Measurements from ENCODE around the gene NPIPB6. TPM values are rescaled to one million over a fixed set of nuclear protein-coding genes. Genes with fewer than 3 reads are reported as not detected.
A peak's percentile ranks its signal among the peaks of the same experiment; 100 is the strongest.

Gene NPIPB6
- total RNA-seq, 1 experiment from 2014 or later, result 0.27 TPM

DNA sequence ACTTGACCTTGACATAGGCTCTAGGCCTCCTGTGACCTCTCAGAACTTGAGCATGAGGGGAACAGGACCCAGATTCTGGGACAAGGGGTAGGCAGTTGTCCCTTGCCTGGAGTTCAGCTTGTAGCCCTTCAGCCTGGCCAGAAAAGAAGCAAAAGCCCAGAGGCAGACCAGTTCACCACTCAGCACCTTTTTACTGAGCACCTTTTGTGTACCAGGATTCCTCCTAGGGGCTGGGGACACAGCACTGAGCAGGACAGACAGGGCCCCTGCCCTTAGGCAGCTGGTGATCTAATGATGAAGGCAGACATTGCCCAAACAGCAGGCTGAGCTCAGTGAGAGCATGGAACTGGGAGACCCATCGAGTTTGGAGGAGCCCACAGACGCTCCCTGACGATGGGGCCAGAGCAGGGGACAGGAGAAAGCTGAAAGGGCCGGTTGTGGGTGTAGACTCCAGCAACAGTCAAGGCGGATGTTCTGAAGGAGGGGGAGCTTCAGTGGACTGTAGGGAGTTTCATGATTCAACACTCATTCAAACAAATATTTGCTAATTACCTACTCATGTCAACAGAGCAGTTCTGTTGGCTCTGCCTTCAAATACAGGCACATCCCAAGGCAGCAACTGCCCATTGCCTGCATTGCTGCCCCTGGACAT, 38.9 kb downstream of the NPIPB6 start:
- DNase-seq (ENCODE audit: low read depth), result no peak

DNA sequence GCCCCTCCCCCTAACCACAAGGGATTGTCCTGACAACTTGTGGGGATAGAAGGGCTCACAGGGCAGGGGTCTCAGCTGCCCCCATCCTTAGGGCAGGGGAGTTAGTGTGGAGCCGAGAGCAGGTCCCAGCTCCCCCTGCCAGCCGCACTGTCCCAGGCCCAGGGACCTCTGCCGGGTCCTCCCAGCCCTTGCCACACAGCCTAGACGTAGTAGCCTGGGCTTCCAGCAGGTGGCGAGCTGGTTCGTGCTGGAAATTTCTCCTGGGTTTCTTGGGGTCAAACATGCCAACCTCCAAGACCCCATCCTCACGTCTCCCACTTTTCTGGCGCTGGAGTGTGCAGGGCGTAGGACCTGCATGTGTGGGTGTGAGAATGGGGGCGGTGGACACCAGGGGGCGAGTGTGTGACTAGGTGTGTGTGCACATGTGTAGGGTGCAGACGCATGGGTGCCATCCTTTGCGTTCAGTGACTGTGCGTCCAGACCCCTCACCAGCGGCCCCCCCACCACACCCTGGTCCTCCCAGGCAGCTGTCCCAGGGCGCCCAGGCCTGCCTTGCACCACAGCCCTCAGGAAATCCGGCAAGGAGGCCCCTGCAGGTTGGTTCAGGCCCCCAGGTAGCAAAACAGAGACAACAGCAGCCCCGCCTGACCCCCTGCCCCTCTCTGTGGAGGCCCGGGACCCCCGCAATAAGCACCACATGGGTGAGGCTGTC, 41.5 kb downstream of the NPIPB6 start:
- peak; percentile 23 for DNase-seq (ENCODE audit: low read depth)

DNA sequence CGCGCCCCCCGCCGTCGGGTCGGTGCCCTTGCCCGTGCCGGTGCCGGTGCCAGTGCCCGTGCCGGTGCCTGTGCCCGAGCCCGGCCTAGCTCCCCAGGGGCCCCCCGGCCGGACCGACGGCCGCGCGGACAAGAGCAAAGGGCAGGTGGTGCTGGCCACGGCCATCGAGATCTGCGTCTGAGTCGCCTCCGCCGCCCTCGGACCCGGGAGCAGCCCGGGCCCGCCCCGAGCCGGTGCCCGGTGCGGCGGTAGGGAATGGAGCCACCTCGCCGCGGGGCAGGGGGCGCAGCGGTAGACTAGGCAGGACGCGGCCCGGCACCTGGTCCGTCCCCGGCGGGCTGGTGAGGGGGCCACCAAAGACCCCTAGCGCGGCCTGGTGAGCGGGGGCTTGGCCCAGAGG, 42.6 kb downstream of the NPIPB6 start:
- DNase-seq (ENCODE audit: low read depth), result no peak

DNA sequence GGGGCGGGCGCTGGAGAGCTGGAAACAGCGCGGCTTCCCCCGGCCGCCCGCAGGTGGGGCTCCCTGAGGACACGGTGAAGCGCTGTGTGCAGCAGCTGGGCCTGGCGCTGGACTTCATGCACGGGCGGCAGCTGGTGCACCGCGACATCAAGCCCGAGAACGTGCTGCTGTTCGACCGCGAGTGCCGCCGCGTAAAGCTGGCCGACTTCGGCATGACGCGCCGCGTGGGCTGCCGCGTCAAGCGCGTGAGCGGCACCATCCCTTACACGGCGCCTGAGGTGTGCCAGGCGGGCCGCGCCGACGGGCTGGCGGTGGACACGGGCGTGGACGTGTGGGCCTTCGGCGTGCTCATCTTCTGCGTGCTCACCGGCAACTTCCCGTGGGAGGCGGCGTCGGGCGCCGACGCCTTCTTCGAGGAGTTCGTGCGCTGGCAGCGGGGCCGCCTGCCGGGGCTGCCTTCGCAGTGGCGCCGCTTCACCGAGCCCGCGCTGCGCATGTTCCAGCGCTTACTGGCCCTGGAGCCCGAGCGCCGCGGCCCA, 43.2 kb downstream of the NPIPB6 start:
- DNase-seq (ENCODE audit: low read depth), result no peak

DNA sequence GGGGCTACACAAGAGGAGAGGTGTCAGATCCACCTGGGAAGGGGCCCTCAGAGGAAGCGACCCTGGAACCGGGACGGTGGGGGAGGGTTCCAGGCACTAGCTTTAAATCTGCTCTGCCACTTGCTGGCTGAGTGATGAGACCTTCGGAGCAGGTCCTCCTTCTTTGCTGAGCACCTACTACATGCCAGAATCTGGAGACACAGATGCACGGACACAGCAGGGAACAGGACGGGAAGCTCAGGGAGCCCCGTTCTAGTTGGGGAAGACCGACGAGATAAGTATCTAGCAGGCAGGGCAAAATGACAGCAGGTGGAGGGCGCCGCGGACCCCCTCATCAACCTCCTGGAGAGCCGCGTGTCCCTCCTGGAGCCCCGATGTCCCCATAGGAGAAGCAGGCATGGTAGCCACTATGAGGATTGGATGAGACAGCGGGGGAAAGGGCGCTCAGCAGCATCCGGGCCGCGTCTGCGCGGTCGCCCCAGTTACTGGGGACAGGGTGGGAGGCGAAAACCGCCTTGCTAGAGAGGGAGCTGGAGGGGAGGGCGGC, 43.8 kb downstream of the NPIPB6 start:
- DNase-seq (ENCODE audit: low read depth), result no peak

DNA sequence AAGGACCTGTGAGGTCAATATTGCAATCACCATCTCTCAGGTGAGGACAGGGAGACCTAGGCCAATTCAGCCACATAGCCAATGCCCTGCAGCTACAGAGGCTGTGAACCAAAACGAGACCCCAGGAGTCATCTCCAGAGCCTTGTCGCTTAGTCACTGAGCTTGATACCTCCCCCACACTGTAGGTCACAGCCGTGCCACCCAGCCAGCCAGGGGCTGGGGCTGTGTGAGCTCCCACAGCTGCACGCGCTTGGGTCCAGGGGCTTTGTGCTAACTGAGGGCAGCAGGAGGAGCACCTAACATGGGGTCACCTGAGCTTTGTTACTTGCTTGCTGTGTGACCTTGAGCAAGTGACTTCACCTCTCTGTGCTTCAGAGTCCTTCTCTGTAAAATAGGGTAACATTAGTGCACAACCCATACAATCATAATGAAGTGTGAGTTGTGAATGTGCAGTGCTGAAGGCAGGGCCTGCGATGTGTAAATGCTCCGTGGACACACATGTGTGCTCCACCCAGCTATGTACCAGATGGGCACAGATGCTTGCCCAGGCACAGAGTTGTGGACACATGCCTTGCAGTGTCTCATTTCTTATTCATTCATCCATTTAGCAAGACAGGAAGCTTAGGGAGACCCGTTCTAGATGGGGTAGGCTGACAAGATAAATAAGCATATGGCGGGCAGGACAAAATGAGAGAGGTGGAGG, 45.1 kb downstream of the NPIPB6 start:
- DNase-seq (ENCODE audit: low read depth), result no peak

DNA sequence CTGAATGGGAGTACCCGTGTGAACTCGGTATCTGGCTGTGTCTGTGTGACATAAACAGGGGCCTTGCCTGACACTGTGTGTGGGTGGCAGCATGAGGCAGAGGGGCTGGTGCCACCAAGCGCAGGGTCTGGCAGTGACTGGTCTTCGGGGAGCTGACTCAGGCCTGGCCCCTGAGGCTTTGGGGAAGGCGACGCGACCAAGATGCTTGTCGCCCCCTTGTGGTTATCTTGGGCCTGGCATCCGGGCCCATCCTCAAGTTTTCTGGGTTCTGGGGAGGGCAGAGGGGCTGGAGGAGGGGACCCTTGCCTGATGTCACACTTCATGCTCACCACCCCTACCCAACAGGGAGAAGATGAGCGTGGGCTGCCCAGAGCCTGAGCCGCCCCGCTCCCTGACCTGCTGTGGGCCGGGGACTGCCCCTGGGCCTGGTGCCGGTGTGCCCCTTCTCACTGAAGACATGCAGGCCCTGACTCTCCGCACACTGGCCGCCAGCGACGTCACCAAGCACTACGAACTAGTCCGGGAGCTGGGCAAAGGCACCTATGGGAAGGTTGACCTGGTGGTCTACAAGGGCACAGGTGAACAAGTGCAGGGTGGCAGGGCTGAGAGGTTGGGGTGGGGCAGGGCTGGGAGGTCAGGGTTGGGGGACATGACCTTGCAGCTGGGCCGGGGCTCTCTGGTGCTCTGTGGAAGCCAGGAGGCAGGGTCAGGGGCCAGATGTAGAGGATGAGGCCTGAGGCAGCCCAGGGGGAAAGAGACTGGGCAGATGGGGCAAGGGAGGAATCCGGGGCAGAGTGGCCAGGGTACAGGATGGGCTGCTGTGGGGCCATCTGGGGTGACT, 46.0 kb downstream of the NPIPB6 start:
- peak; percentile 31 for DNase-seq (ENCODE audit: low read depth)

DNA sequence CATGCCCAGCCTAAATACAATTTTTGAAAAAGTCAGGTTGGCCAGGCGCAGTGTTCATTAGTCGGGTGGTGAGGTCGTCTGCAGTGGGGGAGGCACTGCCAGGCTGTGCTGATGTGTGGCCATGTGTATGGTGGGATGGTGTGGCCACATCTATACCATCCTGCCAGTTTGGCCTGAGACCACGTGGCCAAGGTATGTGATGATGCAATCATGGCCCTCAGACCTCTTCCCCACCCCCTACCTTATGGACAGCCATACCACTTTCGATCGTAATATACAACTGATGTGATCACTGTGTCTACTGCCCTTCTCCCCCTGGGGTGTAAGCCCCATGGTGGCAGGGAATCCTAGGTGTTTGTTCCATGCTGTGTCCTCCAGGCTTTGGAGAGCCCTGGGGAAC, 47.3 kb downstream of the NPIPB6 start:
- no peak for DNase-seq (ENCODE audit: low read depth)

DNA sequence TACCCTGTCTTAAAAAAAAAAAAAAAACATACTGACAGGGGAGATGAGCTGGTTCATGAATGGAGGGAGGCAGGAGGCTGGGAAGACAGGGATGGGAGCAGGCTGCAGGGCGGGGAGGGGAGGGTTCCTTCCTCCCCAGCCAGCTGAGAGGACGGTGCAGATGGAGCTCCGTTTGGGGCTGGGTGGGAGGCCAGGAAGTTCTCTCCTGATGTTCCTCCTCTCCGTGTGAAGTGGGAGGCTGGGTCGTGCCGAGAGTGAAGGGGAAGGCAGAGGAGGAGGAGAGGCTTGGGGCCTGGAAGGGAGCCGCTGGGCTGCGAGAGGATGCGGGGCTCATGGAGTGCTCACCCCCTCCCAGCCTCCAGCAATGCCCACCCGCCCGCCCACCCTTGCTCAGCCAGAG, 49.7 kb downstream of the NPIPB6 start:
- no peak for DNase-seq (ENCODE audit: low read depth)

DNA sequence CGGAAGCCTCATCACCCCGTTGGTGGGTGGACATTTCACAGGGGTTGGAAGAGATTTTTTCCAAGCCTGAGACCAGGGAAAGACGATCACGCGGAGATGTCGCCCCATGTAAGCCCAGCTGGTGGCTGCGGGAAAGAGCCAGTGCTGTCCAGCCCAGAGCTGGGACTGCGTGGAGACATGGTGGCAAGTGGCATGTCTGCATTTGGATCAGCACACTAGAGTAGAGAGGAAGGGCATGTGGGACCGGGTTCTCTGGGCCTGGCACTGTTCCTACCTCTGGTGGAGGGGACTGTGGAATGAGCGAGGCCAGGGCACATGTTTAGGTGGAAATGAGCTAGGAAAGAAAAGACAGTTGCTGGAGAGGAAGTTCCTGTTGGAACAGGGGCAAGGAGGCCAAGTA, 51.0 kb downstream of the NPIPB6 start:
- no peak for DNase-seq (ENCODE audit: low read depth)

DNA sequence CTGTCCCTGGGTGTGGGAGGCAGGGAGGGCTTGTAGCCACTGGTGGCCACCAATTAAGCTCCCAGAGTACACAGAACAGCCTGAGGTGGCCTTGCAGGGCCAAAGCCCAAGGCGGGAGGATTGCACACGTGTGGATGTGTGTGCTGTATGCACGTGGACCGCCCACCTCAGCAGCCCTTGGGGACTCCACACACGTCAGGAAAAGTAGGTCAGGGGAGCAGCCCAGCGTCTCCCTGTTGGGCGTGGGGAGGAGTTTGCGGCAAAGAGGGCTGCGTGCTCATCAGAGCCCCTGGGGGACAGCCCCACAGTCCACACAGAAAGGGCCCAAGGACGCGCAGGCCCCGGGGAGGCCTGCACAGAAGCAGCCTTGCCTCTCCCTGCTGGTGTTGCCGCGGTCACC, 51.4 kb downstream of the NPIPB6 start:
- DNase-seq (ENCODE audit: low read depth), result no peak

DNA sequence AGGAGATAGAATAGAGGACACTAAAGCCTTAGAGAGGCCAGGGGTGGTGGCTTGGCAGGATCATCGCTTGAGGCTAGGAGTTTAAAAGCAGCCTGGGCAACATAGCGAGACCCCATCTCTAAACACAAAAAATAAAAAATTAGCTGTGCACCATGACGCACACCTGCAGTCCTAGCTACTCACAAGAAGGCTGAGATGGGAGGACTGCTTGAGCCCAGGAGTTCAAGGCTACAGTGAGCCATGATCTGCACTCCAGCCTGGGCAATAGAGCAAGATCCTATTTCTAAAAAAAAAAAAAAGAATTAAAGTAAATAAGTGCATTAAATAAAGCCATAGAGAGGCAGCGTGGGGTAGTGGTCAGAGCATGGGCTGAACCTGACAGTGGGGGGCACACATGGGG, 51.9 kb downstream of the NPIPB6 start:
- no peak for DNase-seq (ENCODE audit: low read depth)

DNA sequence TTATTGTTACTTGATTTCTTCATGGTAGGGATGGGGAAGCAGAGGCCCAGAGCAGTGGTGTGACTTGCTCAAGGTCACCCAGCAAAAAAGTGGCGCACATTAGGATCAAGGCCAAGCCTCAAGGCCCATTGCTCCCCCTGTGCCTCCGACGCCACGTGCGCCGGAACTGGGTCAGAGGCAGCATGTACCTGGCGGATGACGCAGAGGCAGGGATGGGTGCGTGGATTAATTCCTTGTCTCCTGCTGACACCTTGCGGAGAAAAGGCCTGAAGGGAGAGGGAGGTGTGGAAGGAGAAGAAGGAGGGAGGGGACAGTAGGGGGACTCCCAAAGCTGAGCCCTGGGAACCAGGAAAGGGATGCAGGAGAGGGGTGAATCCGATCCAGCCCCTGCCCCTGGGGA, 52.5 kb downstream of the NPIPB6 start:
- DNase-seq (ENCODE audit: low read depth), result no peak

DNA sequence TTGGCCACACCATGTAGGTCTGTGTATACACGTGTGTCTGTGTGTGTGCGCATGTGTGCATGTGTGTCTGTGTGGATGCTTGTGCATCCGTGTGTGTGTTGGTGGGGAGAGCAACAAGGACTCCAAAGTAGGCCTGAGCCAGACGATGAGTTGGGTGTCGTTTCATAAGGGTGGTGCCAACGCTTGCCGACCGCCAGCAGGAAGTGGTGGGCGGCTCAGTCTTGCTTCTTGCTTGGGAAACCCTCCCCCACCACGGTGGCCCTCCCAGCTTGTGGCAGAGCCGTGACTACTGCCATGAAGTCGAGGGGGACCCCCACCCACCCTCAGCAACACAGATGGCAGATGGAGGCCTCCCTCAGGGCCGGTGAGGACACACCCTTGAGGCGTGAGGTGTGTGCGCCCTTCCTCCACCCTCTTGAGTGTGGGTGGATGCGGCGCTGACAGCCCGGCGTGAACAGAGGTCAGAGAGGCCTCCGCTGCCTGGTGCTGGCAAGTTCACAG, 53.4 kb downstream of the NPIPB6 start:
- DNase-seq (ENCODE audit: low read depth), result no peak

DNA sequence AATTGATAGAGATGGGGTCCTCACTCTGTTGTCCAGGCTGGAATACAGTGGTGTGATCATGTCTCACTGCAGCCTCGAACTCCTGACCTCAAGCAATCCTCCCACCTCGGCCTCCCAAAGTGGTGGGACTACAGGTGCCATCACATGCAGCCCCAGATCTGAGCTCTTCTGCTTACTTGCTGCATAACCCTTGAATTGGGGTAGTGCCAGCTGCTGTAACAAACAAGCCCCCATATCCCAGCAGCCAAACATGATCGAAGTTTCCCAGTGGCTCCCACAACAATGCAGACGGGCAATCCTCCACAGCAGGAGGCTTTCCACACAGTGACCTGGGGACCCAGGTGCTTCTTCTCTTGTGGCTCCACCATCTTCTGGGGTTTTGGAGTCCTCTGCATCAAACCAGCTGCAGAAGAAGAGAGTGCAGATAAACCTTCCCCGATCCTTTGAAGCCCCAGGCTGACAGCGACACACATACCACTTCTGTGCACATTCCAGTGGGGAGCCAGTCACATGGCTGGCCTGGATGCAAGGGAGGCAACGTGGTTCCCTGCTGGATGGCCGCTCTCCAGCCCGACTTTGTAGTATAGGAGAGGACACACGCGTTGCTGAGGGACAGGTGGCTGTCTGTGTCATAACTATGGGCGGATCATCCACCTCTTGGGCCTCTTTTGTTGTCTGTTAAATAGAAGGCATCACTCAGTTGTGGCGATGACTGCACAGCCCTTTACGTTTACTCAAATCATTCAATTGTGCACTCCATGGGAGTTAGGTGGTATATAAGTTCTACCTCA, 54.3 kb downstream of the NPIPB6 start:
- no peak for DNase-seq (ENCODE audit: low read depth)

DNA sequence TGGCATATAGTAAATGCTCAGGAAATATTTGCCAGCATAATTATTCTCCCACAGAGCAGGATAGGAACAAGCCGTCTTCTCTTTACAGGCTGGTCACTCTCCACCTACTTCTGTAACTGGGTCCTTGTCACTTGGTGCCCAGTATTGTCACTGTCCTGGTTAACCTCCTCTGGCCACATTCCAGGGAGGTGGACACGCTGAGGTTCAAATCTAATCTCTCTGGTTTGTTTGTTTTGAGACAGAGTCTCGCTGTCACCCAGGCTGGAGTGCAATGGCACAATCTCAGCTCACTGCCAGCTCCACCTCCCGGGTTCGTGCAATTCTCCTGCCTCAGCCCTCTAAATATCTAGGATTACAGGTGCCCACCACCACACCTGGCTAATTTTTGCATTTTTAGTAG, 55.4 kb downstream of the NPIPB6 start:
- no peak for DNase-seq (ENCODE audit: low read depth)

DNA sequence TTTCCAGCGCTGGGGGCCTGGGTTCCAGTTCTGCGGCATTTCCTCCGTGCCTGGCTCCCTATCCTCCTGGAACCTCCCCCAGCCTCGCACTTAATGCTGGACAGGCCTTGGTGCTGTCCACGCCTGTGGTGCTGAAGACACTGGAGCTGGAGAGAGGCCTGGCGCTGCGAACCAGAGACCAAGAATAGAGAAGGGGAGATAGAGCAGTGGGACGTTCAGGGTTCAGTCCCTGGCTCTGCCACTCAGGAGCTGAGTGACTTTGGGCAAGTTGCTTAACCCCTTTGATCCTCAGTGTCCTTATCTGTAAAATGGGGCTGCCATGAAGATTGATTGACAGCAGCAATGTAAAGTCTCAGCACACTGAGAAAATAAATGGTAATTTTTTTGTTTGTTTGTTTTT, 59.1 kb downstream of the NPIPB6 start:
- peak; percentile 40 for DNase-seq (ENCODE audit: low read depth)

DNA sequence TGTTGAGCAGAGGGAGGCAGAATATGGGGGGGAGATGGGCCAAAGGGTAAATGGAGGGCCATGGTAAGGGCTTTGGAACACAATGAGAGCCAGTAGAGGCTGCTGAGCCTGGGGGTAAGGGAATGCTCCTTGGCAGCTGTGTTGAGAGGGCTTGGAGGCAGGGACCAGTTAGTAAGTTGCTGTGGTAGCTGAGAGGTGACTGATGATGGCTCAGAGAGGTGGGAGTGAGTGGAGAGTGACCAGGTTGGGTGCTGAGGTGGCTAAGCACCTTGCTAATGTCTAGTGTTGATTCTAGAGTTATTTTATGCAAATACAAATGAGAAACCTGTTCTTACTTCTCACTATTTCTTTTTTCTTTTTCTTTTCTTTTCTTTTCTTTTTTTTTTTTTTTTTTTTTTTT, 60.2 kb downstream of the NPIPB6 start:
- DNase-seq (ENCODE audit: low read depth), result no peak

DNA sequence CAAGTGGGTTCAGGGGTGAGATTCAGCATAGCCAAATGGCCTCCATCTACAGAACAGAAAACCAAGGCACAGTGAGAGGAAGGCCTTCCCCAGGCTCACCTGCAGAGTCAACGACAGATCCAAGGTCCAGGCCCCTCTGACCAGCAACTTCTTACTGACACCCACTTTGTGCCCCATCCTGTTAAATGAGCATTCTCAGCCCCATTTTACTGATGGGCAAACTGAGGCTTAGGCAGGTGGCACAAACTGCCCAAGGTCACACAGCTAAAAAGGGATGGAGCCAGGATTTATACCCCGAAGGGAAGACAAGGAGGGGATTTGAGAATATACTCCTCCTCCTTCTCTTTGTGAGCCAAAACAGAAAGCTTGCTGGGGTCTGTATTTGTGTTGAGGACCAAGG, 61.7 kb downstream of the NPIPB6 start:
- no peak for DNase-seq (ENCODE audit: low read depth)

DNA sequence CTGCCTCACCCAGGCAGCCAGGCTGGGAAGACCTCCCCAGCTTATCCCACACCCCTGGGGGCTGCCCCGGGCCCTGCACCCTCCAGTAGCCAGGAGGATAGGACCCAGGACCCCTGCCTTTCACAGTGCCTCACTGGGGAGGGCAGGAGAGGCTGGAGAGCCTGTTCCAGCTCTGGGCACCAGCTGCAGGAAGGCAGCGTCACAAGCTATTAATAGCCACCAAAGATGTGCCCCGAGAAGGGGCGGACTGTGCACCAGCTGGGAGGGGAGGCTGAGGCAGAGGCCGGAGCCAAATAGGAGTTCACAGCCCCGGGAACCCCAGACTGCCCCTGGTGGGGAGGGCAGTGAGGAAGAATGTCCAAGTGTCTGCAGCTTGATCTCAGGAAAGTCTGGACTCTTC, 62.2 kb downstream of the NPIPB6 start:
- no peak for DNase-seq (ENCODE audit: low read depth)

Data from HT1080 (cell line).